Upper lobe of left lung (tissue), 4 donors: ENCODE measurements around the gene CEP72.

ENCODE experiments used
- POLR2A ChIP-seq, 4 donors: fragments of 450-650 bp; IDR thresholded peaks; one replicate each; pipeline ENCODE4 v1.5.1; 2016 to 2017; ENCODE audit warnings: antibody characterized with exemption in 4 of 4, mild to moderate bottlenecking in 2 of 4
- TF ChIP-seq, protein P1 (sequence below), 6 experiments: fragments of 450-650 bp in 4 of 6; fragments of 200-600 bp in 2 of 6; sonication (generic) in 2 of 6; IDR thresholded peaks; one replicate each; pipeline ENCODE4 v1.5.1; 2016 to 2019; ENCODE audit warnings: antibody characterized with exemption in 6 of 6

DNA sequence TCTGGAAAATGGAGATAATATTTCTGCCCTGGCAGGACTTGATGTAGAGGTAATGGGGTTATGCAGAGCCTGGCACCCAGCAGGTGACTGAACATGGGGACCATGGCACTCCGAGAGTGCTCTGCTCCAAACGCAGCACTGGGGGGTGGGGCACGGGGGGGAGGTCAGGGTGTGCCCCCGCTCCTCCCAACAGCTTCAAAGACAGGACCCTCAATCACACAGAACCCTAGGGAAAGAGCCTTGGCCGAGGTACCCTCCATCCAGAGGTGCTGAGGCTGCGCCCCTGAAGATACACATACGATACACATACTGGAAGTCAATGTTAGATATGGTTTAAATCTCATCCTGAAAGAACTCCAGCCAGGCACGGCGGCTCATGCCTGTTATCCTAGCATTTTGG is 26.6 kb upstream of the CEP72 start:
- TF ChIP-seq POLR2A (IDR thresholded peaks at IDR 0.05) = no peak
- TF ChIP-seq, protein P1, sequence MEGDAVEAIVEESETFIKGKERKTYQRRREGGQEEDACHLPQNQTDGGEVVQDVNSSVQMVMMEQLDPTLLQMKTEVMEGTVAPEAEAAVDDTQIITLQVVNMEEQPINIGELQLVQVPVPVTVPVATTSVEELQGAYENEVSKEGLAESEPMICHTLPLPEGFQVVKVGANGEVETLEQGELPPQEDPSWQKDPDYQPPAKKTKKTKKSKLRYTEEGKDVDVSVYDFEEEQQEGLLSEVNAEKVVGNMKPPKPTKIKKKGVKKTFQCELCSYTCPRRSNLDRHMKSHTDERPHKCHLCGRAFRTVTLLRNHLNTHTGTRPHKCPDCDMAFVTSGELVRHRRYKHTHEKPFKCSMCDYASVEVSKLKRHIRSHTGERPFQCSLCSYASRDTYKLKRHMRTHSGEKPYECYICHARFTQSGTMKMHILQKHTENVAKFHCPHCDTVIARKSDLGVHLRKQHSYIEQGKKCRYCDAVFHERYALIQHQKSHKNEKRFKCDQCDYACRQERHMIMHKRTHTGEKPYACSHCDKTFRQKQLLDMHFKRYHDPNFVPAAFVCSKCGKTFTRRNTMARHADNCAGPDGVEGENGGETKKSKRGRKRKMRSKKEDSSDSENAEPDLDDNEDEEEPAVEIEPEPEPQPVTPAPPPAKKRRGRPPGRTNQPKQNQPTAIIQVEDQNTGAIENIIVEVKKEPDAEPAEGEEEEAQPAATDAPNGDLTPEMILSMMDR (IDR thresholded peaks at IDR 0.05) = no peak
